K562 (cell line): ENCODE measurements around the gene CACNA2D2. TPM values are rescaled to one million over a fixed set of nuclear protein-coding genes. Genes with fewer than 3 reads are reported as not detected.

Source experiments
- ELF4 ChIP-seq: fragments of 450-650 bp; formaldehyde crosslinking; IDR thresholded peaks from 2 replicates; pipeline ENCODE4 v1.4.0; 2022; ENCODE audit warnings: missing genetic modification characterization
- ETV5 ChIP-seq: sonication (generic); formaldehyde crosslinking; IDR thresholded peaks from 2 replicates; pipeline ENCODE4 v1.4.0; 2020; ENCODE audit warnings: low read depth, mild to moderate bottlenecking, missing genetic modification reagents
- HDAC2 ChIP-seq: fragments of 450-650 bp; IDR thresholded peaks from 2 replicates; pipeline ENCODE4 v1.6.1; 2016; ENCODE audit warnings: mild to moderate bottlenecking
- MEF2D ChIP-seq: conservative IDR thresholded peaks from 2 replicates; pipeline ENCODE4 v1.6.1; 2016; ENCODE audit warnings: low read depth, missing genetic modification characterization, missing compliant biosample characterization
- NBN ChIP-seq: fragments of 450-650 bp; IDR thresholded peaks from 2 replicates; pipeline ENCODE4 v1.6.1; 2016; ENCODE audit warnings: low read depth, mild to moderate bottlenecking
- PPARD ChIP-seq: fragments of 250-450 bp; sonication (Bioruptor Pico); IDR thresholded peaks from 2 replicates; pipeline ENCODE4 v1.8.0; 2022; ENCODE audit warnings: inconsistent platforms, mild to moderate bottlenecking, moderate library complexity
- SMAD3 ChIP-seq: fragments of 450-650 bp; formaldehyde crosslinking; conservative IDR thresholded peaks from 2 replicates; pipeline ENCODE4 v1.4.0; 2020; ENCODE audit warnings: mild to moderate bottlenecking
- SRF ChIP-seq, 2 experiments: fragments of 250-450, 450-650 bp in 1 of 2; sonication (Bioruptor Pico) in 1 of 2; sonication (generic) in 1 of 2; formaldehyde crosslinking; IDR thresholded peaks; 2 replicates each; pipeline versions ENCODE4 v1.5.0 to v1.5.1; 2020 to 2022; ENCODE audit warnings: mild to moderate bottlenecking in 1 of 2, missing genetic modification reagents in 1 of 2
- ZBTB8A ChIP-seq: fragments of 450-650 bp; IDR thresholded peaks from 2 replicates; pipeline ENCODE4 v1.6.1; 2018; ENCODE audit warnings: mild to moderate bottlenecking, moderate library complexity; ENCODE audit not compliant: partially characterized antibody
- ZNF217 ChIP-seq: sonication (generic); formaldehyde crosslinking; IDR thresholded peaks from 2 replicates; pipeline ENCODE4 v1.8.0; 2022; ENCODE audit warnings: mild to moderate bottlenecking, missing genetic modification reagents
- ZNF239 ChIP-seq: fragments of 250-450 bp; sonication (Bioruptor Pico); IDR thresholded peaks from 2 replicates; pipeline ENCODE4 v1.4.0; 2020; ENCODE audit warnings: mild to moderate bottlenecking
- polyA plus RNA-seq, 8 experiments: library from polyadenylated mRNA; depleted of rRNA in 4 of 8; stranded (reverse) in 5 of 8; unstranded in 3 of 8; fragments of >200 nt; fragmentation: Nextera tagmentation in 2 of 8; fragmentation: Illumina TruSeq in 1 of 8; extraction: Ambion mirVana in 2 of 8; extraction: Trizol in 1 of 8; gene quantifications; 2 replicates each; pipeline versions ENCODE4 v1.2.1 to v1.2.3, GENCODE V29; 2011 to 2014; ENCODE audit warnings: inconsistent platforms in 1 of 8, missing spikeins in 1 of 8
- total RNA-seq, 7 experiments: library from RNA; depleted of rRNA in 6 of 7; stranded (reverse); fragments of >200 nt in 6 of 7; fragmentation: Illumina TruSeq in 2 of 7; extraction: Trizol in 2 of 7; gene quantifications; 2 replicates each; pipeline versions ENCODE4 v1.2.1 to v1.2.3, GENCODE V29; 2011 to 2021; ENCODE audit warnings: low replicate concordance in 1 of 7
- TF ChIP-seq, protein P1 (sequence below): fragments of 450-650 bp; IDR thresholded peaks from 2 replicates; pipeline ENCODE4 v1.7.1; 2018; ENCODE audit warnings: mild to moderate bottlenecking, low read depth; ENCODE audit not compliant: partially characterized antibody
- TF ChIP-seq, protein P2 (sequence below): fragments of 200-800 bp; sonication (Bioruptor generic); IDR thresholded peaks from 2 replicates; pipeline ENCODE4 v1.6.1; 2016; ENCODE audit warnings: missing genetic modification characterization, missing compliant biosample characterization
- TF ChIP-seq, protein P3 (sequence below): IDR thresholded peaks from 3 replicates; pipeline ENCODE4 v1.6.1; 2011; ENCODE audit warnings: borderline replicate concordance, mild to moderate bottlenecking, moderate library complexity; ENCODE audit not compliant: insufficient read length; ENCODE audit errors: extremely low read depth
- TF ChIP-seq, protein P4 (sequence below), 2 experiments: fragments of 450-650 bp in 1 of 2; sonication (generic) in 1 of 2; formaldehyde crosslinking; conservative IDR thresholded peaks; 2 replicates each; pipeline versions ENCODE4 v1.4.0 to v1.8.1; 2020 to 2022; ENCODE audit warnings: mild to moderate bottlenecking in 1 of 2, missing genetic modification reagents in 1 of 2

Gene CACNA2D2
- total and polyA plus RNA-seq, 9 of the 15 experiments (the other 6 are each of a cell fraction or from before 2014, with no cell fraction given), result 0.11 to 0.58 (median 0.36) TPM; not detected in 2

DNA sequence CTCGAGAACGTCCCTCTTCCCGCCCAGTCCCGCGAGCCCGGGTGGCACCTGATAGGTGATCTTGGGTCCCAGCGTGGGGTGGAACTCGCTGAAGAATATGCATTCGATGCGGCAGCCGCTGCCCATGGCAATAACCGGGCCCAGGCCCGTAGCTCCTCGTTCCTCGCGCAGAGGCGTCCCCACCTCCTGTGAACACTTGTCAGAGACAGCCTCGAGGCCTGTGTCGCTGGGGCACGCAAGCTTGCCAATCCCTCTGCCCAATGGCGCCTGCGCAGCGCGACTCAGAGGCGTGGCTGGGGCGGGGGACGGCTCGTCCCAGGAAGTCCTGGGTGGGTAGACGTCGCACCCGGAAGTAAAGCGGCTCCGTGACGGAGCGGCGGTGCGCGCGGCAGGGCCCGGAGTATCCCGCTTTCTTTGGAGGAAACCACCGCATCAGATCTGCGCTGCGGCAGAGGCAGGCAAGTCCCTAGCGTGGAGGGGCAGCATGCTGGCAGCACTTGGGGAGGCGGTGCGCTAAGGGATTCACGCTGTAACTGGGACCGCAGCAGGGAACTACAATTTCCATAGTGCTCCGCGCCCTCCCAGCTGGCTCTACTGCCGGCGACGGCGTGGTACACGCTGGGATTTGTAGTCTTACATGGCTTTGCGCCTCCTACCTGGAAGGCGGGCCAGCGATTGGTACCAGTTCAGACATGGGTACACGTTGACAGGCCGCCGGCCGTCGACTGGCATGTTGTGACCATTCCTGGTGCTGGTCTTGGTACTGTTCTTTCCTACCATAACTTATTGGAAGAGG is 152.7 kb downstream of the CACNA2D2 start, which contains the start of the genes CYB561D2 and NPRL2 (continued):
- TF ChIP-seq, protein P1, sequence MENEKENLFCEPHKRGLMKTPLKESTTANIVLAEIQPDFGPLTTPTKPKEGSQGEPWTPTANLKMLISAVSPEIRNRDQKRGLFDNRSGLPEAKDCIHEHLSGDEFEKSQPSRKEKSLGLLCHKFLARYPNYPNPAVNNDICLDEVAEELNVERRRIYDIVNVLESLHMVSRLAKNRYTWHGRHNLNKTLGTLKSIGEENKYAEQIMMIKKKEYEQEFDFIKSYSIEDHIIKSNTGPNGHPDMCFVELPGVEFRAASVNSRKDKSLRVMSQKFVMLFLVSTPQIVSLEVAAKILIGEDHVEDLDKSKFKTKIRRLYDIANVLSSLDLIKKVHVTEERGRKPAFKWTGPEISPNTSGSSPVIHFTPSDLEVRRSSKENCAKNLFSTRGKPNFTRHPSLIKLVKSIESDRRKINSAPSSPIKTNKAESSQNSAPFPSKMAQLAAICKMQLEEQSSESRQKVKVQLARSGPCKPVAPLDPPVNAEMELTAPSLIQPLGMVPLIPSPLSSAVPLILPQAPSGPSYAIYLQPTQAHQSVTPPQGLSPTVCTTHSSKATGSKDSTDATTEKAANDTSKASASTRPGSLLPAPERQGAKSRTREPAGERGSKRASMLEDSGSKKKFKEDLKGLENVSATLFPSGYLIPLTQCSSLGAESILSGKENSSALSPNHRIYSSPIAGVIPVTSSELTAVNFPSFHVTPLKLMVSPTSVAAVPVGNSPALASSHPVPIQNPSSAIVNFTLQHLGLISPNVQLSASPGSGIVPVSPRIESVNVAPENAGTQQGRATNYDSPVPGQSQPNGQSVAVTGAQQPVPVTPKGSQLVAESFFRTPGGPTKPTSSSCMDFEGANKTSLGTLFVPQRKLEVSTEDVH, result peak; percentile 91
- TF ChIP-seq SMAD3 (no peak), ZBTB8A (no peak), SRF (CRISPR knock-in tag; IDR thresholded peaks at IDR 0.05) (no peak), ZNF239 (CRISPR knock-in tag) (no peak), ETV5 (CRISPR knock-in tag) (peak; percentile 59; the same call in 1 of the 2 replicates), HDAC2 (no peak), ELF4 (CRISPR knock-in tag) (peak; percentile 79; the same call in 1 of the 2 replicates), ZNF217 (no peak), NBN (no peak), MEF2D (tag) (0 out of 2 replicates have a peak, but pooled peaks have one; percentile 34), PPARD (CRISPR knock-in tag) (no peak)
- TF ChIP-seq, protein P2, sequence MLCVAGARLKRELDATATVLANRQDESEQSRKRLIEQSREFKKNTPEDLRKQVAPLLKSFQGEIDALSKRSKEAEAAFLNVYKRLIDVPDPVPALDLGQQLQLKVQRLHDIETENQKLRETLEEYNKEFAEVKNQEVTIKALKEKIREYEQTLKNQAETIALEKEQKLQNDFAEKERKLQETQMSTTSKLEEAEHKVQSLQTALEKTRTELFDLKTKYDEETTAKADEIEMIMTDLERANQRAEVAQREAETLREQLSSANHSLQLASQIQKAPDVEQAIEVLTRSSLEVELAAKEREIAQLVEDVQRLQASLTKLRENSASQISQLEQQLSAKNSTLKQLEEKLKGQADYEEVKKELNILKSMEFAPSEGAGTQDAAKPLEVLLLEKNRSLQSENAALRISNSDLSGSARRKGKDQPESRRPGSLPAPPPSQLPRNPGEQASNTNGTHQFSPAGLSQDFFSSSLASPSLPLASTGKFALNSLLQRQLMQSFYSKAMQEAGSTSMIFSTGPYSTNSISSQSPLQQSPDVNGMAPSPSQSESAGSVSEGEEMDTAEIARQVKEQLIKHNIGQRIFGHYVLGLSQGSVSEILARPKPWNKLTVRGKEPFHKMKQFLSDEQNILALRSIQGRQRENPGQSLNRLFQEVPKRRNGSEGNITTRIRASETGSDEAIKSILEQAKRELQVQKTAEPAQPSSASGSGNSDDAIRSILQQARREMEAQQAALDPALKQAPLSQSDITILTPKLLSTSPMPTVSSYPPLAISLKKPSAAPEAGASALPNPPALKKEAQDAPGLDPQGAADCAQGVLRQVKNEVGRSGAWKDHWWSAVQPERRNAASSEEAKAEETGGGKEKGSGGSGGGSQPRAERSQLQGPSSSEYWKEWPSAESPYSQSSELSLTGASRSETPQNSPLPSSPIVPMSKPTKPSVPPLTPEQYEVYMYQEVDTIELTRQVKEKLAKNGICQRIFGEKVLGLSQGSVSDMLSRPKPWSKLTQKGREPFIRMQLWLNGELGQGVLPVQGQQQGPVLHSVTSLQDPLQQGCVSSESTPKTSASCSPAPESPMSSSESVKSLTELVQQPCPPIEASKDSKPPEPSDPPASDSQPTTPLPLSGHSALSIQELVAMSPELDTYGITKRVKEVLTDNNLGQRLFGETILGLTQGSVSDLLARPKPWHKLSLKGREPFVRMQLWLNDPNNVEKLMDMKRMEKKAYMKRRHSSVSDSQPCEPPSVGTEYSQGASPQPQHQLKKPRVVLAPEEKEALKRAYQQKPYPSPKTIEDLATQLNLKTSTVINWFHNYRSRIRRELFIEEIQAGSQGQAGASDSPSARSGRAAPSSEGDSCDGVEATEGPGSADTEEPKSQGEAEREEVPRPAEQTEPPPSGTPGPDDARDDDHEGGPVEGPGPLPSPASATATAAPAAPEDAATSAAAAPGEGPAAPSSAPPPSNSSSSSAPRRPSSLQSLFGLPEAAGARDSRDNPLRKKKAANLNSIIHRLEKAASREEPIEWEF (CRISPR knock-in tag), result no peak
- TF ChIP-seq, protein P3, sequence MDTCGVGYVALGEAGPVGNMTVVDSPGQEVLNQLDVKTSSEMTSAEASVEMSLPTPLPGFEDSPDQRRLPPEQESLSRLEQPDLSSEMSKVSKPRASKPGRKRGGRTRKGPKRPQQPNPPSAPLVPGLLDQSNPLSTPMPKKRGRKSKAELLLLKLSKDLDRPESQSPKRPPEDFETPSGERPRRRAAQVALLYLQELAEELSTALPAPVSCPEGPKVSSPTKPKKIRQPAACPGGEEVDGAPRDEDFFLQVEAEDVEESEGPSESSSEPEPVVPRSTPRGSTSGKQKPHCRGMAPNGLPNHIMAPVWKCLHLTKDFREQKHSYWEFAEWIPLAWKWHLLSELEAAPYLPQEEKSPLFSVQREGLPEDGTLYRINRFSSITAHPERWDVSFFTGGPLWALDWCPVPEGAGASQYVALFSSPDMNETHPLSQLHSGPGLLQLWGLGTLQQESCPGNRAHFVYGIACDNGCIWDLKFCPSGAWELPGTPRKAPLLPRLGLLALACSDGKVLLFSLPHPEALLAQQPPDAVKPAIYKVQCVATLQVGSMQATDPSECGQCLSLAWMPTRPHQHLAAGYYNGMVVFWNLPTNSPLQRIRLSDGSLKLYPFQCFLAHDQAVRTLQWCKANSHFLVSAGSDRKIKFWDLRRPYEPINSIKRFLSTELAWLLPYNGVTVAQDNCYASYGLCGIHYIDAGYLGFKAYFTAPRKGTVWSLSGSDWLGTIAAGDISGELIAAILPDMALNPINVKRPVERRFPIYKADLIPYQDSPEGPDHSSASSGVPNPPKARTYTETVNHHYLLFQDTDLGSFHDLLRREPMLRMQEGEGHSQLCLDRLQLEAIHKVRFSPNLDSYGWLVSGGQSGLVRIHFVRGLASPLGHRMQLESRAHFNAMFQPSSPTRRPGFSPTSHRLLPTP, result no peak
- TF ChIP-seq, protein P4, sequence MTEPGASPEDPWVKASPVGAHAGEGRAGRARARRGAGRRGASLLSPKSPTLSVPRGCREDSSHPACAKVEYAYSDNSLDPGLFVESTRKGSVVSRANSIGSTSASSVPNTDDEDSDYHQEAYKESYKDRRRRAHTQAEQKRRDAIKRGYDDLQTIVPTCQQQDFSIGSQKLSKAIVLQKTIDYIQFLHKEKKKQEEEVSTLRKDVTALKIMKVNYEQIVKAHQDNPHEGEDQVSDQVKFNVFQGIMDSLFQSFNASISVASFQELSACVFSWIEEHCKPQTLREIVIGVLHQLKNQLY (CRISPR knock-in tag; conservative IDR thresholded peaks at IDR 0.05), result no peak
